Stimulated activated CD8-positive, alpha-beta memory T cell treated with anti-CD3 and anti-CD28 coated beads, Interleukin-15, amount 100 ng/mL, for 4 hours (primary cell): Measurements from ENCODE around the gene ATP1B2.

Experiments
- DNase-seq, 2 donors: peaks; one replicate each; pipeline ENCODE4 v3.0.0-alpha.2; 2020; ENCODE audit warnings: low read depth in 2 of 2

ATP1B2 gene

GRCh38 chr17:7685533-7686221, 35.0 kb downstream of the ATP1B2 start:
- DNase-seq: peak; percentile 69 to 72

- DNase-seq: peak; percentile 55 to 60
Observed at GRCh38 chr17:7686222-7687071, 35.7 kb downstream of the ATP1B2 start.

GRCh38 chr17:7687072-7687907, 36.6 kb downstream of the ATP1B2 start, which contains the start of gene TP53:
TP53 (minus strand) TSS chr17:7687490; CDS start chr17:7676594, 10,896 bp downstream.
- peak; percentile 68 to 84 for DNase-seq

- peak; percentile 89 to 92 for DNase-seq
Observed at GRCh38 chr17:7687908-7688807, 37.4 kb downstream of the ATP1B2 start, which contains the start of gene WRAP53. WRAP53 (plus strand) TSS chr17:7688477; CDS start chr17:7688649, 172 bp downstream.

- no peak for DNase-seq
Observed at GRCh38 chr17:7688808-7689316, 38.1 kb downstream of the ATP1B2 start.

GRCh38 chr17:7695586-7695985, 44.9 kb downstream of the ATP1B2 start:
- no peak for DNase-seq

GRCh38 chr17:7697828-7698588, 47.3 kb downstream of the ATP1B2 start:
- no peak for DNase-seq

GRCh38 chr17:7700510-7700909, 49.8 kb downstream of the ATP1B2 start:
- DNase-seq: no peak

- no peak for DNase-seq
Observed at GRCh38 chr17:7701681-7702080, 51.0 kb downstream of the ATP1B2 start.

GRCh38 chr17:7702776-7703175, 52.0 kb downstream of the ATP1B2 start:
- no peak for DNase-seq

GRCh38 chr17:7703584-7704479, 53.1 kb downstream of the ATP1B2 start:
- DNase-seq: no peak

- no peak for DNase-seq
Observed at GRCh38 chr17:7704601-7705268, 54.0 kb downstream of the ATP1B2 start, which contains the start of gene EFNB3. EFNB3 (plus strand) TSS chr17:7705202; CDS start chr17:7705599, 397 bp downstream.

GRCh38 chr17:7705269-7706255, 54.8 kb downstream of the ATP1B2 start:
- DNase-seq: no peak

- no peak for DNase-seq
Observed at GRCh38 chr17:7706631-7707354, 56.1 kb downstream of the ATP1B2 start.
